Activated T-cell treated with anti-CD3 and anti-CD28 coated beads, Interleukin-2, amount 50 U/mL, for 72 hours (primary cell): ENCODE data around the gene ASMTL. TPM values are rescaled to one million over a fixed set of nuclear protein-coding genes. Genes with fewer than 3 reads are reported as not detected.
"Not testable (repeated sequence)": the region's sequence is repeated elsewhere in the genome, so short reads cannot be mapped to it uniquely, and the experiment has no call there.

Source experiments
- ATAC-seq, 2 donors: fragments of 150-1000 bp; cut with Tn5 transposase; replicated peaks in 1 of 2; 2 replicates each; pipeline ENCODE4 v1.10.0; 2021; ENCODE audit warnings: moderate library complexity in 2 of 2, mild to moderate bottlenecking in 1 of 2
- DNase-seq, 2 donors: peaks; one replicate each; pipeline ENCODE4 v3.0.0; 2021 to 2022; ENCODE audit warnings: mixed read lengths in 1 of 2
- H3K27ac Mint-ChIP-seq: one replicate; pipeline ENCODE4 v1.8.0; 2022; ENCODE audit warnings: mild to moderate bottlenecking, moderate library complexity, mixed read lengths
- H3K27me3 Mint-ChIP-seq: one replicate; pipeline ENCODE4 v1.8.0; 2022; ENCODE audit warnings: low read depth, mixed read lengths
- H3K36me3 Mint-ChIP-seq, 2 donors: one replicate each; pipeline ENCODE4 v1.8.0; 2022; ENCODE audit warnings: mixed read lengths in 2 of 2, mild to moderate bottlenecking in 1 of 2; ENCODE audit not compliant: insufficient read depth in 2 of 2
- H3K4me1 Mint-ChIP-seq: one replicate; pipeline ENCODE4 v1.8.0; 2022; ENCODE audit warnings: low read depth, mixed read lengths
- H3K4me3 Mint-ChIP-seq, 2 donors: one replicate each; pipeline ENCODE4 v1.8.0; 2022; ENCODE audit warnings: mild to moderate bottlenecking in 2 of 2, mixed read lengths in 2 of 2, moderate library complexity in 2 of 2
- H3K9me3 Mint-ChIP-seq, 2 donors: one replicate each; pipeline ENCODE4 v1.8.0; 2022; ENCODE audit warnings: mixed read lengths in 2 of 2
- total RNA-seq, 2 donors: library from RNA; stranded (reverse); gene quantifications; one replicate each; pipeline ENCODE4 v1.2.3, GENCODE V29; 2022

The ASMTL gene
- total RNA-seq, 2 donors from 2014 or later, result 70.4 to 101 TPM

GRCh38 chrX:1389993-1390285 lies 62.8 kb downstream of the ASMTL start:
- ATAC-seq (no peak), DNase-seq (no peak)
- Mint-ChIP-seq H3K4me3 (peak overlapping the region; percentile 50 to 61), H3K36me3 (peaks cover 17 to 40% of the 10 kb centered on the region in 2 donors), H3K27me3 (no peaks in the 10 kb centered on the region), H3K4me1 (peaks cover 62% of the 10 kb centered on the region), H3K27ac (no peak overlapping the region), H3K9me3 (no peaks in the 10 kb centered on the region)

GRCh38 chrX:1389181-1389992 lies 63.3 kb downstream of the ASMTL start:
- Mint-ChIP-seq H3K4me3 (peak overlapping the region; percentile 52 to 61), H3K4me1 (peaks cover 59% of the 10 kb centered on the region), H3K27ac (peak overlapping the region; percentile 60), H3K9me3 (no peaks in the 10 kb centered on the region), H3K27me3 (no peaks in the 10 kb centered on the region), H3K36me3 (peaks cover 20 to 45% of the 10 kb centered on the region in 2 donors)
- DNase-seq, result no peak
- ATAC-seq, result no peak

GRCh38 chrX:1388651-1389050 lies 64.1 kb downstream of the ASMTL start:
- DNase-seq (no peak), ATAC-seq (no peak)
- Mint-ChIP-seq H3K36me3 (peaks cover 20 to 43% of the 10 kb centered on the region in 2 donors), H3K27me3 (no peaks in the 10 kb centered on the region), H3K27ac (peak overlapping the region; percentile 87), H3K9me3 (no peaks in the 10 kb centered on the region), H3K4me3 (peak overlapping the region; percentile 42 to 52), H3K4me1 (peaks cover 51% of the 10 kb centered on the region)

- no peak for ATAC-seq
- Mint-ChIP-seq H3K4me3 (no peak overlapping the region), H3K9me3 (no peaks in the 10 kb centered on the region), H3K27me3 (no peaks in the 10 kb centered on the region), H3K27ac (no peak overlapping the region), H3K4me1 (peaks cover 44% of the 10 kb centered on the region), H3K36me3 (peaks cover 17 to 41% of the 10 kb centered on the region in 2 donors)
- no peak for DNase-seq
Measured at GRCh38 chrX:1387141-1387776, 65.5 kb downstream of the ASMTL start.

GRCh38 chrX:1386338-1387127 lies 66.2 kb downstream of the ASMTL start:
- peak overlapping the region; percentile 28 for H3K27ac Mint-ChIP-seq
- H3K36me3 Mint-ChIP-seq, result peaks cover 17 to 41% of the 10 kb centered on the region in 2 donors

GRCh38 chrX:1385253-1386223 lies 67.2 kb downstream of the ASMTL start:
- DNase-seq, result no peak
- Mint-ChIP-seq H3K4me3 (no peak overlapping the region), H3K27me3 (no peaks in the 10 kb centered on the region), H3K4me1 (peaks cover 37% of the 10 kb centered on the region), H3K27ac (no peak overlapping the region), H3K9me3 (no peaks in the 10 kb centered on the region), H3K36me3 (peaks cover 17 to 37% of the 10 kb centered on the region in 2 donors)
- ATAC-seq, result peak in 1 of 2 donors; percentile 13

More at GRCh38 chrX:1386338-1387127, 66.2 kb downstream of the ASMTL start:
- no peaks in the 10 kb centered on the region for H3K27me3 Mint-ChIP-seq
- H3K4me3 Mint-ChIP-seq, result no peak overlapping the region
- ATAC-seq (no peak), DNase-seq (no peak)
- no peaks in the 10 kb centered on the region for H3K9me3 Mint-ChIP-seq
- peaks cover 44% of the 10 kb centered on the region for H3K4me1 Mint-ChIP-seq

- Mint-ChIP-seq H3K27ac (no peak overlapping the region), H3K4me1 (peaks cover 31% of the 10 kb centered on the region), H3K36me3 (peaks cover 17 to 37% of the 10 kb centered on the region in 2 donors), H3K4me3 (no peak overlapping the region), H3K27me3 (no peaks in the 10 kb centered on the region), H3K9me3 (no peaks in the 10 kb centered on the region)
- DNase-seq (no peak), ATAC-seq (peak in 1 of 2 donors; percentile 13)
Measured at GRCh38 chrX:1384658-1385252, 68.0 kb downstream of the ASMTL start.

- Mint-ChIP-seq H3K4me3 (no peak overlapping the region), H3K9me3 (no peaks in the 10 kb centered on the region), H3K27ac (no peak overlapping the region), H3K4me1 (no peaks in the 10 kb centered on the region), H3K27me3 (no peaks in the 10 kb centered on the region), H3K36me3 (peaks cover 3 to 14% of the 10 kb centered on the region in 2 donors)
- DNase-seq (no peak), ATAC-seq (no peak)
Measured at GRCh38 chrX:1380672-1381233, 72.0 kb downstream of the ASMTL start.

GRCh38 chrX:1378306-1378759 lies 74.4 kb downstream of the ASMTL start:
- H3K9me3 Mint-ChIP-seq, result no peaks in the 10 kb centered on the region
- DNase-seq (no peak), ATAC-seq (peak in 1 of 2 donors; percentile 33)
- peak overlapping the region; percentile 63 for H3K27ac Mint-ChIP-seq
- H3K27me3 Mint-ChIP-seq, result no peaks in the 10 kb centered on the region
- no peak overlapping the region for H3K4me3 Mint-ChIP-seq
- H3K36me3 Mint-ChIP-seq, result peaks cover 0 to 2% of the 10 kb centered on the region in 2 donors
- H3K4me1 Mint-ChIP-seq, result no peaks in the 10 kb centered on the region

GRCh38 chrX:1368385-1368698 lies 84.4 kb downstream of the ASMTL start:
- DNase-seq (no peak), ATAC-seq (no peak)
- Mint-ChIP-seq H3K27ac (no peak overlapping the region), H3K36me3 (peaks cover 0 to 6% of the 10 kb centered on the region in 2 donors), H3K4me1 (no peaks in the 10 kb centered on the region), H3K27me3 (no peaks in the 10 kb centered on the region), H3K9me3 (no peaks in the 10 kb centered on the region), H3K4me3 (no peak overlapping the region)

GRCh38 chrX:1366363-1366762 lies 86.3 kb downstream of the ASMTL start:
- H3K9me3 Mint-ChIP-seq, H3K27me3 Mint-ChIP-seq, DNase-seq, H3K4me3 Mint-ChIP-seq, H3K27ac Mint-ChIP-seq, H3K4me1 Mint-ChIP-seq, ATAC-seq: not testable (repeated sequence)
- H3K36me3 Mint-ChIP-seq, result peaks cover 7 to 11% of the 10 kb centered on the region in 2 donors

GRCh38 chrX:1361910-1362309 lies 90.8 kb downstream of the ASMTL start:
- ATAC-seq, result no peak
- H3K9me3 Mint-ChIP-seq, result peaks cover 4 to 5% of the 10 kb centered on the region in 2 donors
- peak overlapping the region; percentile 11 for H3K27ac Mint-ChIP-seq
- peaks cover 16 to 25% of the 10 kb centered on the region in 2 donors for H3K36me3 Mint-ChIP-seq
- no peaks in the 10 kb centered on the region for H3K27me3 Mint-ChIP-seq
- no peaks in the 10 kb centered on the region for H3K4me1 Mint-ChIP-seq
- no peak for DNase-seq
- no peak overlapping the region for H3K4me3 Mint-ChIP-seq
